Measurements from ENCODE around the gene RAP1GAP.

GRCh38 chr1:21638531-21639341 lies 30.4 kb downstream of the RAP1GAP start:
- TF ChIP-seq CTCF (IDR thresholded peaks at IDR 0.05), result no peak
- TF ChIP-seq POLR2A (IDR thresholded peaks at IDR 0.05), result no peak

Data from stomach (tissue), 4 donors.